Measurements from ENCODE around the gene CCIN. TPM values are rescaled to one million over a fixed set of nuclear protein-coding genes. Genes with fewer than 3 reads are reported as not detected.

Gene CCIN
- total RNA-seq, 1 donor from 2014 or later = not detected

- no peak overlapping the region for H3K4me3 ChIP-seq (ENCODE audit: low read depth, low read length)
- H3K36me3 ChIP-seq (ENCODE audit: control insufficient read depth, insufficient read depth, low read length) = no peaks in the 10 kb centered on the region
- no peaks in the 10 kb centered on the region for H3K27me3 ChIP-seq (ENCODE audit: control insufficient read depth, insufficient read depth, low read length)
- no peak for DNase-seq (ENCODE audit: low read depth)
- TF ChIP-seq CTCF (IDR thresholded peaks at IDR 0.05; ENCODE audit: insufficient read depth, low read length, poor library complexity, severe bottlenecking) = no peak
These were observed 26.5 kb upstream of the CCIN start for GRCh38 chr9:36142510-36143244.

- TF ChIP-seq CTCF (IDR thresholded peaks at IDR 0.05; ENCODE audit: insufficient read depth, low read length, poor library complexity, severe bottlenecking) = no peak
- H3K36me3 ChIP-seq (ENCODE audit: control insufficient read depth, insufficient read depth, low read length) = no peaks in the 10 kb centered on the region
These were observed 25.9 kb upstream of the CCIN start for GRCh38 chr9:36143245-36143641.

GRCh38 chr9:36144309-36145232 is 24.6 kb upstream of the CCIN start:
- TF ChIP-seq CTCF (IDR thresholded peaks at IDR 0.05; ENCODE audit: insufficient read depth, low read length, poor library complexity, severe bottlenecking) = no peak
- no peak for DNase-seq (ENCODE audit: low read depth)
- H3K4me3 ChIP-seq (ENCODE audit: low read depth, low read length) = no peak overlapping the region
- H3K27me3 ChIP-seq (ENCODE audit: control insufficient read depth, insufficient read depth, low read length) = no peaks in the 10 kb centered on the region
- no peaks in the 10 kb centered on the region for H3K36me3 ChIP-seq (ENCODE audit: control insufficient read depth, insufficient read depth, low read length)

More at GRCh38 chr9:36143245-36143641, 25.9 kb upstream of the CCIN start:
- no peak for DNase-seq (ENCODE audit: low read depth)
- Histone ChIP-seq H3K27me3 (ENCODE audit: control insufficient read depth, insufficient read depth, low read length) (no peaks in the 10 kb centered on the region), H3K4me3 (ENCODE audit: low read depth, low read length) (no peak overlapping the region)

- TF ChIP-seq CTCF (IDR thresholded peaks at IDR 0.05; ENCODE audit: insufficient read depth, low read length, poor library complexity, severe bottlenecking) = no peak
- Histone ChIP-seq H3K4me3 (ENCODE audit: low read depth, low read length) (no peak overlapping the region), H3K36me3 (ENCODE audit: control insufficient read depth, insufficient read depth, low read length) (no peaks in the 10 kb centered on the region), H3K27me3 (ENCODE audit: control insufficient read depth, insufficient read depth, low read length) (no peaks in the 10 kb centered on the region)
- DNase-seq (ENCODE audit: low read depth) = no peak
These were observed 23.2 kb upstream of the CCIN start for GRCh38 chr9:36145970-36146369.

- Histone ChIP-seq H3K36me3 (ENCODE audit: control insufficient read depth, insufficient read depth, low read length) (no peaks in the 10 kb centered on the region), H3K27me3 (ENCODE audit: control insufficient read depth, insufficient read depth, low read length) (no peaks in the 10 kb centered on the region), H3K4me3 (ENCODE audit: low read depth, low read length) (no peak overlapping the region)
- no peak for DNase-seq (ENCODE audit: low read depth)
- no peak for TF ChIP-seq CTCF (IDR thresholded peaks at IDR 0.05; ENCODE audit: insufficient read depth, low read length, poor library complexity, severe bottlenecking)
These were observed 22.5 kb upstream of the CCIN start for GRCh38 chr9:36146651-36147050.

Measured in kidney epithelial cell (primary cell).